Psoas muscle (tissue), 8 donors: ENCODE results near the gene SLC2A4. TPM values are rescaled to one million over a fixed set of nuclear protein-coding genes. Genes with fewer than 3 reads are reported as not detected.

Experiments used
- ATAC-seq, 4 donors: fragments of 200-7000 bp; cut with Tn5 transposase; one replicate each; pipeline ENCODE4 v1.9.1; 2020; ENCODE audit warnings: moderate library complexity in 3 of 4, mild to moderate bottlenecking in 2 of 4
- DNase-seq, 2 donors: peaks; one replicate each; pipeline ENCODE4 v3.0.0-alpha.2; 2020
- H3K27ac ChIP-seq: fragments of 200-600 bp; one replicate; pipeline ENCODE4 v1.8.0; 2022
- H3K27me3 ChIP-seq, 3 donors: fragments of 200-600 bp in 1 of 3; one replicate each; pipeline versions ENCODE4 v1.6.1 to v1.8.0; 2013 to 2022; ENCODE audit warnings: low read length in 2 of 3, mild to moderate bottlenecking in 2 of 3, moderate library complexity in 1 of 3; ENCODE audit not compliant: insufficient read depth in 3 of 3
- H3K36me3 ChIP-seq, 2 donors: fragments of 200-600 bp in 1 of 2; one replicate each; pipeline versions ENCODE4 v1.6.1 to v1.8.0; 2013 to 2022; ENCODE audit warnings: low read depth in 1 of 2, mild to moderate bottlenecking in 1 of 2, moderate library complexity in 1 of 2; ENCODE audit not compliant: insufficient read depth in 1 of 2
- H3K4me1 ChIP-seq: fragments of 200-600 bp; one replicate; pipeline ENCODE4 v1.8.0; 2022
- H3K4me3 ChIP-seq: fragments of 200-600 bp; one replicate; pipeline ENCODE4 v1.8.0; 2022; ENCODE audit warnings: mild to moderate bottlenecking
- H3K9me3 ChIP-seq: fragments of 200-600 bp; one replicate; pipeline ENCODE4 v1.8.0; 2022
- CTCF ChIP-seq: fragments of 200-600 bp; IDR thresholded peaks from one replicate; pipeline ENCODE4 v1.8.0; 2022; ENCODE audit warnings: antibody characterized with exemption
- whole genome bisulfite sequencing, 3 donors: extraction: QIAGEN DNeasy Blood & Tissue Kit; methylation state at CpG; one replicate each; pipeline versions ENCODE4 v1.1.6 to v1.1.7; 2013; 5-methylcytosine and 5-hydroxymethylcytosine counted together
- intact Hi-C, 2 donors: fragments of 100-400 bp; cut with DNase I; formaldehyde crosslinking; loops; one replicate each; pipeline versions ENCODE4 v1.11.0 to v1.14.2; 2022
- polyA plus RNA-seq, 3 donors: library from polyadenylated mRNA; stranded (reverse); fragments of 200-250 nt; gene quantifications; one replicate each; pipeline ENCODE4 v1.2.3, GENCODE V29; 2013
- total RNA-seq, 4 donors: library from RNA; stranded (reverse); fragmentation: NEBNext Ultra II Directional in 2 of 4; extraction: Animal tissue kit (Norgen Biotek cat#: 25700) in 2 of 4; gene quantifications; one replicate each; pipeline versions ENCODE4 v1.2.1 to v1.2.4, GENCODE V29; 2021 to 2023
- donor health status: healthy with polysubstance abuse.
- donor health status: DM: no; HTN: no; CAD: no; lungs with moderate emphysema.
- donor health status: Bipolar disorder and iron deficiency.
- donor health status: healthy.
- donor health status: DM: yes; HTN: yes; CAD: no.
- donor health status: DM: no; HTN: no; CAD: no.
- donor health status: DM: no; HTN: no; CAD: no.
- donor health status: DM: yes; HTN: yes; CAD: no.

SLC2A4 gene
- total and polyA plus RNA-seq, 7 donors, result 19.4 to 257 (median 127) TPM

- intact Hi-C loops, result loop anchor here in 1 of 2 donors (5.0 kb wide), 1 partner anchor 62 kb away; no protein-coding TSS in a partner anchor
- H3K4me3 ChIP-seq, result no peak overlapping the region
- peak overlapping the region; percentile 96 for H3K27ac ChIP-seq
- H3K36me3 ChIP-seq, result peaks cover 0 to 44% of the 10 kb centered on the region in 2 donors
- no peaks in the 10 kb centered on the region for H3K9me3 ChIP-seq
- WGBS, 3 donors, result 81 to 93% (median 82%) methylated on average over 16 of the region's 16 CpGs
- peaks cover 28% of the 10 kb centered on the region for H3K4me1 ChIP-seq
- ATAC-seq, result no peak
- no peak for DNase-seq
- no peak for TF ChIP-seq CTCF
- no peaks in the 10 kb centered on the region for H3K27me3 ChIP-seq
These were observed 3.4 kb downstream of the SLC2A4 start for GRCh38 chr17:7284911-7285310.

- Histone ChIP-seq H3K27ac (peak overlapping the region; percentile 96), H3K4me1 (peaks cover 30% of the 10 kb centered on the region), H3K4me3 (no peak overlapping the region), H3K27me3 (no peaks in the 10 kb centered on the region), H3K9me3 (no peaks in the 10 kb centered on the region), H3K36me3 (peaks cover 0 to 44% of the 10 kb centered on the region in 2 donors)
- 60 to 78% (median 62%) methylated on average over 12 of the region's 12 CpGs for WGBS, 3 donors
- intact Hi-C loops, result no loop called here
- ATAC-seq, result no peak
- TF ChIP-seq CTCF, result no peak
- DNase-seq, result no peak
These were observed 4.2 kb downstream of the SLC2A4 start for GRCh38 chr17:7285679-7286078.

- Histone ChIP-seq H3K4me3 (no peak overlapping the region), H3K9me3 (no peaks in the 10 kb centered on the region), H3K27ac (peak overlapping the region; percentile 46), H3K36me3 (peaks cover 0 to 34% of the 10 kb centered on the region in 2 donors), H3K4me1 (peaks cover 27% of the 10 kb centered on the region), H3K27me3 (peaks cover 0 to 9% (median 0%) of the 10 kb centered on the region in 3 donors)
- 32 to 62% (median 38%) methylated on average over 10 to 18 of the region's 18 CpGs for WGBS, 3 donors
- DNase-seq (peak in 1 of 2 donors; percentile 79), ATAC-seq (peak; percentile 24 to 48 (median 37))
- no peak for TF ChIP-seq CTCF
- intact Hi-C loops, result no loop called here
These were observed 7.9 kb downstream of the SLC2A4 start for GRCh38 chr17:7289256-7290032.

GRCh38 chr17:7290166-7290565 is 8.6 kb downstream of the SLC2A4 start:
- peaks cover 0 to 9% (median 0%) of the 10 kb centered on the region in 3 donors for H3K27me3 ChIP-seq
- 46 to 79% (median 62%) methylated on average over 19 of the region's 19 CpGs for WGBS, 3 donors

More at GRCh38 chr17:7290166-7290565, 8.6 kb downstream of the SLC2A4 start:
- DNase-seq (peak in 1 of 2 donors; percentile 57), ATAC-seq (peak in 3 of 4 donors; percentile 2 to 14 (median 3))
- H3K4me3 ChIP-seq, result no peak overlapping the region
- peaks cover 0 to 27% of the 10 kb centered on the region in 2 donors for H3K36me3 ChIP-seq
- no peak for TF ChIP-seq CTCF
- H3K9me3 ChIP-seq, result no peaks in the 10 kb centered on the region
- peak overlapping the region; percentile 46 for H3K27ac ChIP-seq
- H3K4me1 ChIP-seq, result peaks cover 29% of the 10 kb centered on the region
- intact Hi-C loops, result no loop called here
